Measurements from ENCODE around the gene USP43.
"Not testable (repeated sequence)": the region's sequence is repeated elsewhere in the genome, so short reads cannot be mapped to it uniquely, and the experiment has no call there.

USP43 gene

DNA sequence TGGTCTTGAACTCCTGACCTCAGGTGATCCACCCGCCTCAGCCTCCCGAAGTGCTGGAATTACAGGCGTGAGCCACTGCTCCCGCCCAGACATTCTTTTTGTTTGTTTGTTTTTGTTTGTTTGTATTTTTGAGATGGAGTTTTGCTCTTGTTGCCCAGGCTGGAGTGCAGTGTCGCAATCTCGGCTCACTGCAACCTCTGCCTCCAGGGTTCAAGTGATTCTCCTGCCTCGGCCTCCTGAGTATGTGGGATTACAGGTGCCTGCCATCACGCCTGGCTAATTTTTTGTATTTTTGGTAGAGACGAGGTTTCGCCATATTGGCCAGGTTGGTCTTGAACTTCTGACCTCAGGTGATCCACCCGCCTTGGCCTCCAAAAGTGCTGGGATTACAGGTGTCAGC is 18.2 kb downstream of the USP43 start:
- not testable (repeated sequence) for DNase-seq

DNA sequence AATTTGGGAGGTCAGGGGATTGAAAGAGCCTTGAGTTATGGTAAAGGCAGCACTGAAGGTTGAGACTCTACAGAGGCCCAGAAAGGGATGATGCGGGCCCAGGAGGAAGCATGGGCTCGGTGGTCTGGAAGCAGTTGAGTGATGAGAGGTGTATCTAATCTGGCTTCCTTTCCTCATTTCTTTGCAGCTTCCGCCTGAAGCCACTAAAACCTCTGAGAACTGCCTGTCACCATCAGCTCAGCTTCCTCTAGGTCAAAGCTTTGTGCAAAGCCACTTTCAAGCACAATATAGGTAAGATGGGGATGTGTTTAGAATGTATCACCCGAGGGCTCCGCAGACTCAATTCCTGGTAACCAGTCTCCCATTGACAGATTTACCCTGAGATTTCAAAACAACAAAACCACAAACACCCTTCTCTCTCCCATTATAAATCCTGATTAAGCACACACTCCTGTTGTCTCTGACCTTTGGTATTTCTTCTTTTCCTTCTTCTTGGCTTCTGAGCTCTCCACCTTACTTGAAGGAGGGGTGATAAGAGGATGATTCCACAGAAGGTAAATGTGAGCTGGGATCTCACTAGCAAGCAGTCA is 21.2 kb downstream of the USP43 start:
- no peak for DNase-seq

DNA sequence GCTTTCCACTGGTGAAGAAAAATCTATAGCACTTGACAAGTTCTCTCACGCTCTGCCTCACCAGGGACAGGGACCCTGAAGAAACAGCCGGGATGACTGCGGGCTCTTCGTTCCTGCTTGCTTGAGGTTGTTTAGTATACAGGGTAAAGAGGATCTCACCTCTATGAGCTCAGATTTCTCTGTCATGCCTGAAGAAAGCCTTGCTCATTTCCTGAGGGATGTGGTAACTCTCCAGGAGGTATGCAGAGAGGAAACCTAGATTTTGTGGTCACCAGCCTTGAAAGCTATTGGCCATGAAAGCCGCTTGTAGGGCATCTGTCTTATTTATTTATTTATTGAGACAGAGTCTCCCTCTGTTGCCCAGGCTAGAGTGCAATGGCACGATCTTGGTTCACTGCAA is 23.2 kb downstream of the USP43 start:
- no peak for DNase-seq

DNA sequence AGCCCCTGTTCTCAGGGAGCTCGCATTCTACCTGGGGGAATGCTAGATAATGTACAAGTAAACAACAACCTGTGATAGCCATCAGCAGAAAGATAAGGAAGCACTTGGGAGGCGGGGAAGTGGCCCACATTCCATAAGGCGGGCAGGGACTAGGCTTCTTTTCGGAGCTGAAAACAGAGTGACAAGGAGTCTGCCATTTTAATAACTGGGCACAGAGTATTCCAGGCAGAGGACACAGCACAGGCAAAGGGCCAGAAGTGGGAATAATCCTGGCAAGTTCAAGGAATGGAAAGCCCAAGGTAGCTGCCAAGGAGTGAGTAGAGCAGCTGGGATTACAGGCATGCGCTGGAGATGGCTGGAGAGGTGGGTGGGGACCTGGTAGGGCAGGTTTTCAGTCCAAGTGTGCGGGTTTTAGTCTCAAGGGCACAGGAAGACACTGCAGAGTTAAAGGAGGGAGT is 24.3 kb downstream of the USP43 start:
- no peak for DNase-seq

DNA sequence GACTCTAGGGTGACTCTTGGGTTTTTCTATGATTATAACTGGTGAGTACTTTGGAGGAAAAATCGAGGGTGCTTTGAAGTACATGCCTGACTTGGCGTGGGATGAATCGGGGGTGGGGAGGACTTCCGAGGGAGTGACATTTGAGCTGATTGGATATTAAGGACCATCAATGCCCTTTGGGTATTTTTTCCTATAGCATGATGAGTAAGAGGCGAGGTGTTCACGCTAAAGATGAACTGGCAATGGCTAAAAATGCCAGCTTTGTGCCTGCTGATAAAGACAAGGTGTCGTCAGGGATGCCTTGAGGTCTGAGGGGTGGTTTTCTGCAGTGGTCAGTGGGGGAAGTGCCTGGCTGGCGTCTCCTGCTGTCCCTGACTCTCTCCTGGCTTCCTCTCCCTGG is 25.3 kb downstream of the USP43 start:
- no peak for DNase-seq

DNA sequence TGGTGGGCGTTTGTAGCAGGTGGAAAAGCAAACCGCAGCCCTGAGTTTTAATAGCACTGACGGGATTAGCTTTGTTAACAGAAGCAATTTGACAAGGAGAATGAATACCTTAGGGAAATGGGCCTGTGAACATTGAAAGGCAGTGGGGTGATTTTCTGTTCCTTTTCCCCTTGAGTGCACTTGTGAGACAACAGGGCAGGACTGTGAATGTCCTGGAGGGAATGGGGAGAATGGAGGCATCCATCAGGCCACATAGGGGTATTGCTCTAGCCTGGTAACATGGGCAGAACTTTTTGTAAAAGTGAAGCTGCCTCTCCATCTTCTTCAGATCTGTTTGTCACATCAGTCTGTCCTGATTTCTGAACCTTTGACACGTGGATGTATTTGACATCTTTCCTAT is 26.2 kb downstream of the USP43 start:
- DNase-seq, result no peak

DNA sequence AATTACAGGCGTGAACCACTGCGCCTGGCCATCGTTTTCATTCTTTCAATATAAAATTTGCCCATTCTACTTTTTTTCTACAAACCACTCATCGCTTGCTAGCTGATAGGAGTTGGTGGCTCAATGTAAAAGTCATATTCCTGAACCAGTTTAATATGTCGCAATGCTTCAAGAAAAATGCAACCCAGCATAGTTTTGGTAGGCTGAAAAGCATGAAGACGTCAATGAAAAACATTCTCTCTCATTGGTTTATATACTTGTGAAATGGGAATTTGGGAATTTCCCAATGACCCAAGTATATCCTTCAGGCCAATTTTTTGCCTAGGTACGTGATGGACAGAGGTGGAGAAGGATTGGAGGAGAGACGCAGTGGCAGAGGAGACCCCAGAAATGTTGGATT is 26.9 kb downstream of the USP43 start:
- DNase-seq, result no peak

DNA sequence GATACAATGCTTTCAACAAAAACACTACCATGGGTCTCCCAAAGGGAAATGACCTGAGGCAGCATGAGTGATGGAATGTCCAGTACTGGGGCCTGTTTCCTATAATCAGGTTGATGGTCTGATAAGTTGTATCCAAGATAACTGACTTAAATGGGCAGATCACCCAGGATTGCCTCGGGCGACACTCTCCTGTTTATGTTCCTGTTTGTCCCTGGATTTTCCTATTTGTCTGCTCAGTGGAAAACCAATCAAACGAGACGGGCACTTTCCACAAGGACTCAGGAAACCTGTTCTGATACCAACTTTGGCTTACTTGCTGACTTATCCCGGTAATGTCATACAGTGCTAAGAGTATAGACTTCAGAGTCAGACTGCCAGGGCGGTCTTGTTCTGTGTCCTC is 27.4 kb downstream of the USP43 start:
- DNase-seq, result no peak

DNA sequence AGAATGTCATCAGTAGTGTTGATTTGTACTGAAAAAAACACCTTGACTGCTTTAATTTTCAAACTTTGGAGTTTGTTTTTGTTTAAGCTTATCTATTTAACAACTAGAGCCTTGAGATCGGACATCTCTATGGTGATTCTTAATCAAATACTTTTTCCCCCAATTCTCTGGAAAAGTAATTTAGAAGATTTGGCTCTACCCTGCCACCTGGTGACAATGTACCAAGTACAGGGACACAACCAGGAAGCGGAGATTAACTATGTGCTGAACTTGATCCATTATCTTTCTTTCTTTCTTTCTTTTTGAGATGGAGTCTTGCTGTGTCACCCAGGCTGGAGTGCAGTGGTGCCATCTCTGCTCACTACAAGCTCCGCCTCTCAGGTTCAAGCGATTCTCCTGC is 30.8 kb downstream of the USP43 start:
- DNase-seq, result no peak

DNA sequence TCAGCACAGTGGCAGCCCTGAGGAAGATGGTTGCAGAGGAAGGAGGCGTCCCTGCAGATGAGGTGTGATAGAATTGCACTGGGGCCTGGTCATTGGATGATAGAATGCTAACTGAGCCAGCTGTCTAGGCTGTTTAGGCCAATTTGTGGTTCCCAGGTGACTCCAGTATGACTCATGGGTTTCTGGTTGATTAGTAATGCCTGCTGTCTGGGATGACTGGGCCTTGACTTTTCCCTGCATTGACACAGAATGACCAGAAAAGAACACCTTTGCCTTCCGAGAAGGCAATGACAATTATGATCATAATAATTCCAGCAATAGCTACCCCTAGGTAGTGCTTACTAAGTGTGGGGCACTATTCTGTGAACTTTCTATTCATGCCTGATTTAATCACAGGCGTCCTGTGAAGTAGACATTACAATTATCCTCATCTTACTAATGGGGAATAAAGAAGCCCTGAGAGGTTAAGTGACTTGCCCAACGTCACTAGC is 31.5 kb downstream of the USP43 start:
- no peak for DNase-seq

DNA sequence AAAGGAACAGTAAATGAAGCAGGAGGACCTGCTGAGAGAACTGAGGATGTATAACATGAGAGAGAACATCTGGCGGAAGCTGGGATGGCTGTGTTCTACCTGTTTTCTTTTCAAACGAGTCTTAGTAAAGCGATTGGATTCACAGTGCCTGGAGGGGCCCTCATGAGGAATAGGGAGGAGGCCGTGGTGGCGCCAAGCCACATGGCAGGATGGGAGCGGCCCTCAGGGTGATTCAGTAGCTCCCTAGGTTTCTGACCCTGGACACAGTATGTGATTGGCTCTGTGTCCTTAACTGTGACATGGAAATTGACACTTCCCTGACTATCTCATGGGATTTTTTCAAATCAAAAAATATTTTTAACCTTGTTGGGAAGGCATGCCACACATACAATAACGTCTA is 32.1 kb downstream of the USP43 start:
- DNase-seq, result no peak

DNA sequence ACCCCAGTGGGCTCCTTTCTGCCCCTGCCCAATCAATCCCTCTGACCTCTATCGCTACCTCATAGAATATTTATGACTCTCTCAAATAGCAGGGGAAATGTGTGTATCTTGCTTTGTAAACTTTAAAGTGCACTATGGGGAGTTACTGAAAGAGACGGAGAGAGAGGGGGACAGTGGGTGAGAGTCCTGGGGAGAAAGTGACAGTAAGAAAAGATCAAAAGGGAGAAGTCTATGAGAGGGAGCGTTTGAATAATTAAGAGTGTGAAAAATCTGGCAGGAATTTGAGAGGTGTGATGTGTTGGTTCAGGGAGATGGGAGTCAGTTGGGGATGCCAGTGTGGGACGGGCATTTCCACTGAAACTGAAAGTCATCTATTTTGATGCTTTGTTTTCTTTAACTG is 32.6 kb downstream of the USP43 start:
- no peak for DNase-seq

DNA sequence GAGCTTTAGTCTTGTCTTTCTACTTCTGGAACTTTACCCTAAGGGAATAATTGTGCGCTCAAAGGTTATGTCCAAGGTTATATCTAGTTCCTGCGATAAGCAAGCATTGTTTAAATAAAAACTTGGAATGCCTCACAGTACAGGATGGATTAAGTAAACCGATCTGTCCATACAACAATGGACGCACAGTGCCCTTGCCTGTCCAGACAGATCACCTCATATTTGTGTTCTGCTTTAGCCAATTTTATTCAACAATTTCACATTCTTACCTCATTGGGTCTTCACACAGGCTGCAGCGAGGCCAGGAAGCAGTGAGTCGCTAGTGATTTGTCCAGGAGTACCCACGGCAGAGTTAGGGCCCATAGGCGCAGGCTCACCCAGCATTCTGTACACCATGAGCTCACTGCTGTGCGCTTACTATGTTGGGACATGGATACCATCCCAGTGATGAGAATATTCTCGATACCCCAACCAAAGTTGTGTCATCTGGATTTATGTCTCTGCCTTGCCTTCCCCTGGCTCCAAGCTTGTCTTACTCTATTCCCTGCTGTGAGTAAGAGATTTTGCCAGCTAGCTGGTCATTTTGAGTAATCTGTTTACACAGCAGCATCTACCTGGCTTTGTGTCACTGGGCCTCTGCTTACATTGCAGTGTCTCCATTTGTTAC is 39.8 kb downstream of the USP43 start:
- DNase-seq, result no peak

DNA sequence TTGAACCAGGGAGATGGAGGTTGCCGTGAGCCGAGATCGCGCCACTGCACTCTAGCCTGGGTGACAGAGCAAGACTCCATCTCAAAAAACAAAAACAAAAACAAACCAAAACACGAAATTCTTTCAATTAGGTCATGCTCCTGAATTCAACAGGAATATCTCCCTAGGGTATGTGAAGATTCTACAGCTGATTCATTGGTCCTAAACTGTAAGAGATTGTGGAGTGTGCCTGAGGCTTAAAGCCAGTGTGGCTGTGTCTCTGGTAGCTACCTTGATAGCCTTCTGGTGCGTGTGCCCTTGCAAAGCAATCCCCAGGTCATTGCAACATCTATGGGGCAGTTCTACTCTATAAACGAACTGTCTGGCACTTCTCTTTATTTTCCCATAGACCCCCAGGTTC is 48.4 kb downstream of the USP43 start:
- no peak for DNase-seq

DNA sequence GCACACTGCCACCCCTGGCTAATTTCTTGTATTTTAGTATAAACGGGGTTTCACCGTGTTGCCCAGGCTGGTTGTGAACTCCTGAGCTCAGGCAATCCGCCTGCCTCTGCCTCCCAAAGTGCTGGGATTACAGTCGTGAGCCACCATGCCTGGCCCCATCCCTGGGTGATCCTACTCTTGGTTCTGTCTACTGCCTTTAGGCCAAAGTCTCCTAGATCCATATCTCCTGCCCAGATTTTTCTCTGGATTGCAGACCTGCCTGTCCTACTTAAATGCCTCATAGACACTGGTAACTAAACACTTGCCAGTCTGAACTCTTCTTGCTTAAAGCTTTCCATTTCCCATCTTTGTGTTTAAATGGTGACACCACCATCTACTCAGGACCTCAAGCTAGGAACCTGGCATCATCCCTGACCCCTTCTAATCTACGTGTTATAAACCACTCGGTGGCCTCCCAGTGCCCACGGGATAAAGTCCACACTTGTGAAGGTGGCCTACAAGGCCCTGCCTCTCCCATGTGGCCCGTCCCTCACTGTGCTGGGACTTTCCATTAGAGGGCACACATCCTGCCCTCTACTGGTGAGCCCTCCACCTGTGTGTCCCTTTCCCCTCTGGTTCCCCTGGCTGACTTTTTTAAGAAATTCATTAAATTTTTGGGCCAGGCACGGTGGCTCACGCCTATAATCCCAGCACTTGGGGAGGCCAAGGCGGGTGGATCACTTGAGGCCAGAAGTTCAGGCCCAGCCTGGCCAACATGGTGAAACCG is 51.1 kb downstream of the USP43 start:
- DNase-seq, result no peak

DNA sequence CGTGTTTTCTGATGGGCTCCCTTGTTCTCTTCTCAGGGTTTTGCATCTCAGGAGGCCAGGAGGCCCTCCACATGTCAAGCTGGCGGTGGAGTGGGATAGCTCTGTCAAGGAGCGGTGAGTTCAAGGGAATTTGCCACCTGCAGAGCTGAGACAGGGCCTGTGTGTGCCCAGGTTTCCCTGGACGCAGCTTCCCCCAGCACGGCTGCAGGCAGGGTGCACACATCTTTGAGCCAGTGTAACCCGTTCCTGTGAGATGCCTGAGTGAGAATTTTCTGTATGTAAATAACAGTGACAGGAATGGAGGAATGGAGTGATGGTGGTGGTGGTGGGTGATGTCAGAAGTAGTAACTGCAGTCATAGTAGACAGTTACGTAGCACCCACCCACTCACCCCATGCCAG is 54.8 kb downstream of the USP43 start:
- no peak for DNase-seq

DNA sequence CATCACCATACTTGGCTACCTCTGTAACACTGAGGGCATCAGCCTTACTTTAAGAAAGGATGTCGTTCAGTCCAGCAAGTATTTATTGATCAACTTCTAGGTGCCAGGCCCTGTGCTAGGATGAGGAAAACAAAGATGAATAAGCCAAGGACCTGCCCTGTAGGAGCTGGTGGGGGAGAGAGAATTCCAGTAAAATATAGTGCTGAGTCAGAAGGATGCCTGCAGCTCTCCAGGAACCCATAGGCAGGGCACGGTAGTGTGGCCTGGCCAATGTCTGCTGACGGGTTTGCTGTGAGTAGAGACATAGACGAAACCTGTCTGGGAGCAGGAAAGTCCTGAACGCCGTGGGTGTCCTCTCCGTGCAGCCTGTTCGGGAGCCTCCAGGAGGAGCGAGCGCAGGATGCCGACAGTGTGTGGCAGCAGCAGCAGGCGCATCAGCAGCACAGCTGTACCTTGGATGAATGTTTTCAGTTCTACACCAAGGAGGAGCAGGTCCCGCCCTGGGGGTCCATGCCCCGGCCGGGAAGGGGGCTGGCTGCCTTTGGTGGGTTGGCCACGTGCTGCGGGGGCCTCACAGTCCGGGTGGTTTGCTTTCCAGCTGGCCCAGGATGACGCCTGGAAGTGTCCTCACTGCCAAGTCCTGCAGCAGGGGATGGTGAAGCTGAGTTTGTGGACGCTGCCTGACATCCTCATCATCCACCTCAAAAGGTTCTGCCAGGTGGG is 55.6 kb downstream of the USP43 start:
- no peak for DNase-seq

DNA sequence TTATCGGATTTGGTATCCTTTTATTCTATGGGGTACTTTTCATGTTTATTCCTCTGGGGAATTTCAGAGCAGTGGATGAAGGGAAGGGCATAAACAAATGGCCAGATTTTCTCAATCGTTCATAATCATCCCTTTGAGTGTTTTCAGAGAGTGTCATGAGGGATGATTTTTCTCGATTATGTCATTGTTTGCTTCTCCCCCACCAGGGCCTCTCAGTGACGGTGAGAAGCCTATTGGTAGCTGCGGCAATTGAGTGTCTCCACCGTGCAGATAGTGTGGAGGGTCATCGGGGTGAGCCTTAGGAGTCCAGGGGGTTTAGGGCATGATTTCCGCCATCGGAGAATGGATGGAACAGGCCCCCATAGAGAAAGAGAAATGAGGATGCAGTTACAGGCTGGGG is 57.2 kb downstream of the USP43 start:
- no peak for DNase-seq

DNA sequence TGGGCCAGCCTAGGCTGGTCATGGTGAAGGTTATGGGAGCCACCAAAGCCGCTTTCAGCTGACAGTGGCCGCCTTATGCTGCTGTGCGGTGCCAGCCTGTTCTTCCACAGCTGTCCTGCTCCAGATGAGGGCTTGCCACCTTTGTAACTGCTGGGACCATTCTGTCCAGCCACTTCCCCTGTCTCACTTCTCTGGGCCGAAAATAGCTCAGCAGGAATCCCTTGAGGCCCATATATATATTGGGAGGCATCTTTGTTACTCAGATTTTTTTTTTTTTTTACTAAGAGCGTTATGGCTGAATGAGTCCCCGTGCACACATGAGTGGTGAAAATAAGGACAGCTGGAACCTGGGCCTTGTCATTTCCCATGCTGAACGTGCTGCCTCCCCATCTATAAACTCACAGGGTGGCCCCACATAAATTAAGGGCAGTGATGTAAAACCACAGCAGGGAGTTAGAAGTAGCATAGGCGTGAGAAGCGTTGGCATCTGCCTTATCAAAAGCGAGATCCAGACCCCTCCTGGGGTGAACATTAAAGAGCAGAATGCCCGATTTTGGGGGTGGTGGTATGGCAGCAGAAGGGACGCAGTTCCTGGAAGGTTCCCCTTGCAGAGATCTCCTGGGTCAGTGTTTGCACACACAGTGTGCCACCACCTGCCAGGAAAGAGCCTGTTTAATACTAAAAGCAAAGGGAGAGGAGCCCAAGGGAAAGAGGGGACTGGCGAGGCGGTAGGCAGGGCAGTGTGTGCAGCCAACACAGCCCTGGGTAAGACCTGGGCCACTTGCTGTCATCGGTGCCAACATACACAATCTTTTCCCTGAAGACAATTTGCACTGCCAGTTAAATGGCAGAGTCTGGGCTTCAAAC is 57.8 kb downstream of the USP43 start:
- no peak for DNase-seq

DNA sequence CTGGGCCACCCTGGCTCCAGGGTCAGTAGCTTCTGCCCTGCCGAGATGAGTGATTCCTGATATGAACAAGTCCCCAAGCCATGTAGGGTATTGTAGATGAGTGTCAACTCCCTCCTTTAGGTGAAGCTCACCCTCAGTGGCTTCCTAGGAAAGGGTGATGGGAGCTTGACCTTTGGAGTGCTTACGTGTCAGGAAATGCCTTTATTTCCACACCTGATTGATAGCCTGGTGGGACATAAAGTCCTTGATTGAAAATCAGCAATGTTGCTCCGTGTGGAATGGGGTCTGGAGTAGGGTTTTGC is 58.4 kb downstream of the USP43 start:
- no peak for DNase-seq

DNA sequence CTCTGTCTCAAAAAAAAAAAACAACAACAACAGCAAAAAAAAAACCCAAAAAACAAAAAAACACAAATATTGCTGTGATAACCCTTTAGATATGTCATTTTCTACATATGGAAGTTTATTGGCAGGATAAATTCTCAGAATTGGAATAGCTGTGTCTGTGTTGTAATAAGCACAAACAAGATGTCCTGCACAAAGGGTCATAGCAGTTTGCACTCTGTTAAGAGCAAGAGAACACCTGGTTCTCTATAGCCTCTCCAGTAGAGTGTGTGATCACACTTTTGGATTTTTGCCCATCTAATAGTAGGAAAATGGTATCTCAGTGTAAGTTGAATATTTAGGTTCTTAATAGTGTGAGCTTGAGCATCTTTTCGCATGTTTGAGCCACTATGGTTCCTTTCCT is 60.4 kb downstream of the USP43 start:
- no peak for DNase-seq

Measured in hypothalamus (tissue), 51 donors.